Hematopoietic multipotent progenitor cell treated with erythropoietin and hydrocortisone succinate and interleukin-3 and kit ligand, for 6 days (in vitro differentiated cells): Measurements from ENCODE around the gene LMO4.
A peak's percentile ranks its signal among the peaks of the same experiment; 100 is the strongest.

Experiments used
- DNase-seq: peaks from one replicate; pipeline ENCODE4 v3.0.0-alpha.2; 2015

LMO4 gene

DNA sequence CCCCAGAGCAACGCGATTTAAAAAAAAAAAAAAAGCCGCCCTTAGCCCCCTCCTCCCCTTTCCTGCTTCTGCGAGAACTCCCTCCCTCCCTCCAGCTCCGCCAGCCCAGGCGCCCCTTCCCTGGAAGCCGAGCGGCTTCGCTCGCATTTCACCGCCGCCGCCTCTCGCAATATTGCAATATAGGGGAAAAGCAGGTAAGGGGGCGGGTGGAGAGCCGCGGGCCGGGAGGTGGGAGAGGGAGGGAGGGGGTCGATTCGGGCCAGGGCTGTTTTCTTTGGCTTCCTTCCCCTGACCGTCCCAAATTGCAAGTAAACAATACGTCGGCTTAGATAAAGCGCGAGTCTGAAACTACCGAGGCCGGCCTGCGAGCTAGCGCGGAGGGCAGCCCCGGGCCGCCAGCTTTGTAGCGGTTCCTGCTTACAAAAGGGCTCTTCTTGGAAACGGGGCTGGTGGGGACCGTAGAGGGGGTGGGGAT is 408 bp downstream of the LMO4 start:
- DNase-seq: peak; percentile 70

DNA sequence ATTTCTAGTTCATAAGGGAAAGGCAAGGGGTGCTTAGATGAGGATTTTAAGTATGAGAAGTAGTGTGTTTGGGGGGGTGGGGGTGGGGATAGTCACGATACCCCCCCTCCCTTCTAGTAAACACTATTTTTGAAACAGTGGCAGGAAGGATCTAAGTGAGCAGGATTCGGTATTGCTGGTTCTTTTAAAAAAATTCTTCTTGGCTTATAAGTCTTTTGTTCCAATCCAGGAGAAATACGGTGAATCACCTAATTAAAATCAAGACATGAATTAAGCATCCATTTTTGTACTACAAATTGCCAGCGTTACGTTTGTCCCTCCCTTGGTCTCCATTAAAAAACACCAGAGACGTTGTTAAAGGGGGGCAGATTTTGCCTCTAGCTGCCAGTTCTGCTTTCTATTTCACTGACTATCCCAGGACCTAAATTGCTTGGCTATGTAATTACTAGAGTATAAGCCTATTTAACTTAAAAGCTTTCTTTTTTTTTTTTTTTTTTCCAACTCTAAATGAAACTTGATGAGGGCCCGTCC is 911 bp downstream of the LMO4 start:
- peak; percentile 64 for DNase-seq

DNA sequence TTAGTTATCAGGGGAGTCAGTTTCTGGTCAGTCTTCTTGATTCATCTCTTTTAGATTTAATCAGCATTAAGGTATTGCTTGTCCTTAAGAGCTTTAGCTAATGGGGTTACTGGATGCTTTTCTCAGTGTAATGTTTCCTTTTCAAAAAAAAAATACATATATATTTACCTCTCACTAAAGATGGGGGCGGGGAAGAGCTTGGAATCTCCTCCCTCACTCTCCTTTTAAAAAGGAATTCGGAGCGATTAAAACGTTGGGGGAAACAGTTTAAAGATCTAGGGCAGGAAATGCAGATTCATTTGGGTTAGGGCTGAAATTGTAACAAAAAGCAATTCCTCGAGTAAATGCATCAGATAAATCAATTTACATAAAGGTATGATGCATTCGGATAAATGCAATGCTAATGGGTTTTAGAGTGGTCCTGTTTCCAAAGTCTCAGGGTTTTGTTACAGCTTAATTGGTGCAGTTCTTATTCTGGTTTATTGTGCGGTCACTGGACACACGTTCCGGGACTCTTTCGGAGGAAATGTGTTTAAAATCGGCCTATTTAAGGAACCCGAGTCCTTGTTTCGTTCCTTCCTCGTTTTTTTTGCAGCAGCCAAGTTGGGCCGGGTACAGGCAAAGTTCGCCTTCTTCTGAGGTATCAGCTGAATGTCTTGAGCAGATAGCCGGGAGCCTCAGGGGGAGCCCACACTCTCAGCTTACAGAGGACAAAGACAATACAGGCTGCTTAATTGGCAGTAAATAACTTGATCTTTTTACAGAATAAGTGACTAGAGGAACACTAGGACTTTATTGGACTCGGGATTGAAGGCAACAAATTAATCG is 1.6 kb downstream of the LMO4 start:
- peak; percentile 67 for DNase-seq

DNA sequence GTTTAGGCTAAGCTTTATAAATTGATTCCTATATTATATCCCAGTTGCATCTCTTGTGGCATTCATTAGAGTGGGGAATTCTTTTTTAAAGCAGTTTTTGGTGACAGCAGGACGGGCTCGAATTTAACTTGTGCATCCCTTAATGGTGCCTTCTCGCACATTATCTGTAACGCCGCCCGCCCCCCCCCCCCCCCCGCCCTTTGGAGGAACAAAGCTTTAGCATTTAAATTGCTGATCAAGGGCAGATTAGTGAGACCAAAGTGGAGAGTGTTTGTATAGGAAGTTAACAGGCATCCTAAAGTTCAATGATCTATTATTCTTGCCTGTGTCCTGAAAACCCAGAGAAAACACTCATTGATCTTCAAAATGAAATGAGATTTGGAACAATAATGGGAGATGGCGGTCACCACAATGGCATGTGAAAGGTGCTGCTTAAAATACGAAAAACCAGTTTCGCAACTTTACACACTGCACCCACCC is 2.2 kb downstream of the LMO4 start:
- peak; percentile 54 for DNase-seq

DNA sequence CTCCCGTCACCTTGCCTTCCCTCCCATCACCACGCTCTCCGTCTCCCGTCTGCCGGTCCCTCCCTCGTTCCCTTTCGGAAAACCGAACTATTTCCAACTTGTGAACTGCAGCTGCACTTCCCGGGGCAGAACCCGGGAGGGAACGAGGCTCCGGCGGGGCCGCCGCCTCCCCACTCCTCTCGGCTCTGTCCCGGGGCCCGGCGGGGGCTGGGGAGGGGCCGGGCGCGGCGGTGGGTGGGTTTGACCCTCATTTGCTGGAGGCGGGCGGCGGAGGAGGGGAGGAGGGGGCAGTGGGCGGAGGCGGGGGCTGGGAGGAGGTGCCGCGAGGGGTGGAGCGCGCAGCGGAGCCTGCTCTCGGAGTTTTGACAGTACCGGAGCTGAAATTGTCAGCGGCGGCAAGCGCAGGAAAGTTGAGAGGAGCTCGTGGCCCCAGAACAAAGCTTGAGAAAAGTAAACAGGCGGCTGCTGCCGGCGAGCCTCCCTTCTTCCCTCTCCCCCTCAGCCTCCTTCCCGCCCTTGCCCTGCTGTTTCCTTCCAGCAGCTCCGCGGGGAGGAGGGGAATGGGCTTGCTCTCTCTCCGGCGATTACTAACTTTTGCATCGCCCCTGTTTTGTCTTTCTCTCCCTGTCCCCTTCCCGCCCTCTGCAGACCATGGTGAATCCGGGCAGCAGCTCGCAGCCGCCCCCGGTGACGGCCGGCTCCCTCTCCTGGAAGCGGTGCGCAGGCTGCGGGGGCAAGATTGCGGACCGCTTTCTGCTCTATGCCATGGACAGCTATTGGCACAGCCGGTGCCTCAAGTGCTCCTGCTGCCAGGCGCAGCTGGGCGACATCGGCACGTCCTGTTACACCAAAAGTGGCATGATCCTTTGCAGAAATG is 2.9 kb downstream of the LMO4 start:
- peak; percentile 68 for DNase-seq

DNA sequence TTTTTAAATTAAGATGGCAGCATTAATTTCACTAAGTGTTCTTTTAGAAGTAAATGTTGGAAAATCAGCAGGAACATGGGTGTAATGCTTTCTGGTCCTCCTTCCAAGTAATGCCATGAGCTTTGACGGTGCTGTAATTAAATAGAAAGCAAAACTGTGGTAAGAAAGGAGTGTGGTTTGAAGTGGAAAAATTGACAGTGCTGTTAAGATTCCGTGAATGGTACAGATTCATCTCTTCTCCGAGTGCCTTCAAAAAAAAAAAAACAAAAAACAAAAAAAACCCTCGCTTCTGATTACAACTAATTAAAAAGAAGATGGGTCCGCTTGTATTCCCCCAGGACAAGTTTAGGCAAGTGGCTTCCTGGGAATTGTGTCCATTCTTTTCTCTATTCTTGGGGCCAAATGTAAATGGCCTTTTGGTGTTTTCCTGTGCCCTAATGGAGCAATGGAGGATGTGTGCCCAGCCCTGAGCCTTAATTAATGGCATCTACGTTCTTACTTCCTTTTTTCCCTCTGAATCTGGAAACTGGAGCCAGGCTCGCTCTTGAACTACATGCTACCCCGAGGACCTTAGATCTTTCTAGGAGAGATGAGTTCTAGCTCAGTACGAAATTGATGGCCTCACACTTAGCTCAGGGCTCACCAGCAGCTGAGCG is 5.1 kb downstream of the LMO4 start:
- DNase-seq: no peak

DNA sequence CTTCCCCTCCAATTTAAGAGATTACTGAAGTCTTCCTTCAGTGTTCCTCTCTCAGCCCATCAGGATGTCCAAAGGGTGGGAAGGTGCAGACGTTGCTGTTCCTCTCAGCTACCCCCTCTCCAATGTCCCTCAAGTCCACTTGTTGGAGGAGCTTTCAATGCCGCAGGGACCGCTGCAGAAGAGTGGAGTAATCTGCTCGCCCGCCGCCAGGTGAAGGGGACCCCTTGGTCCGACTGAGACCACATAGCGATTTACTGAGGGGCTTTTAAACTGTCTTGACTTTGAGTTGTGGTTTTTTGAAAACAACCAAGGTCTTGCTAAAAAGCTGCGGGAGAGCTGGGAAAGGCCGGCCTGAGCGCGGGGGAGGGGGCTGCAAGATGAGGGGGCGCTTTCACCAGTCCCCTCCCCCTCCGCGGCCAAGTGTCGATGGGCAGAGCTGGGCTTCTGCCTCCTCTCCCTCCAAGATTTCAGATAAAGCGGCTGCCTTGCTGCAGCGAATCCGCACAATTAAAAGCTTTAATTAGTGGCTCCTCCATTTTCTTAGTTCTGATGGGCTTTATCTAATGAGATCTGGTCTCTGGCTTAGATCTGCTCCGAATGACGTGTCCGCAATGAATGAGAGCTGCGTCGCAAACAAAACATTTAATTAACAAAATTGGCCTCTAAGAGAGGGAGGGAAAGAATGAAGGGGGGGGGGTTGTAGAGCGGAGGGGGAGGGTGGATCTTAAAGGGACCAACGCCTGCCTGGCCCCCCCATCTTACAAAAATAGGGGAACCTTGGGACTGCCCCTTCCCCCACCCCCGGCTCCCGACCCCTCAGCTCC is 5.9 kb downstream of the LMO4 start:
- DNase-seq: peak; percentile 59

DNA sequence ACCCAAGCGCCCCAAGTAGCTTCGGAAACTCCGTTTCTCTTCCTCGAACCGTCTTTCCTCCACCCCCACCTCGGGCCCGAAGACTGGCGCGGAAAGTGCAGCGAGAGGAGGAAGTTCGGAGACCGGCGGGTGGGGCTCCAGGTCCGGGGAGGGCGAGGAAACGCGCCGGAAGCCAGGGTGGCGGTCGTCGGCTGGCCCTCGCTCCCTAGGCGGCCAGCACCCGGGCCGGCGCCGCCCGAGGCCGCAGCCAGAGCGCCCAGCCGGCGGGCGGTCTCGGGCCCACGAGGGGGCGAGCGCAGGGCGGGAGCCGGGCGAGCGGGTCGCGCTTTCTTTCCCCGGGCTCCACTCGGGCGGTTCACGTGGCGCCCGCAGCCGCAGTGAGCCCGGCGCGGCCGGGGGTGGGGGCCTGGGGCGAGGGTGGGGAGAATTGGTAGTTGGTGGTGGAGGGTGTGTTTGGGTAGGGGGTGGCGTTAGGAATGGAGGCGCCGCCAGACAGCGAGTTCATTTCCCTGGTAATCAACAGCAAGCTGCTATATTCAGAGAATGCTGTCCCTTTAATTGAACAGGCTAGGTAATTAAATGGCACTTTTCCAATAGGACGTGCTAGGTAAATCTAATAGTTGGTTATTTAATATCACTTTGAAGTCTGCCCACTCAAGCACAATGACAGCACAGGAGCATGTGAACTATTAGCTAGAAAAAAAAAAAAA is 6.7 kb downstream of the LMO4 start:
- peak; percentile 81 for DNase-seq

DNA sequence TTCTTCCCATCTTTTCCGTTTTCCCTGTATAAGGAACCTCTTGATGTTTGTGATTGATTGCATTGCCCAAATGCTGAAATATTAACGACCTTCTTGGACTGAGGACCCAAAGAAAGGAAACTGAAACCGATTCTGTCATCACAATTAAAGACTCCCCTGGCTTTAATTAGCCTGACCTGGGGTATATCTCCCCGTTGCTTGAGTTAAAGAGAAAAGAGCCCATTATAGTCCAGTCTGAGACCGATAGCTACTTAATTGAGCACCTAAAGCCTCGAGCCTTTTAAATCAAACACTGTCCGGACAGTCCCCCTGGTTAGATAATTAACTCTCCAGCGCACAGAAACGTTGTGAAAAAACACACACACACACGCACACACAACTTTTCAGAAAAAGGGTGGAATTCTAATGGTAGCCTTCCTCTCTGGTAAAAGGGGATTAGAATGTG is 8.0 kb downstream of the LMO4 start:
- DNase-seq: no peak

DNA sequence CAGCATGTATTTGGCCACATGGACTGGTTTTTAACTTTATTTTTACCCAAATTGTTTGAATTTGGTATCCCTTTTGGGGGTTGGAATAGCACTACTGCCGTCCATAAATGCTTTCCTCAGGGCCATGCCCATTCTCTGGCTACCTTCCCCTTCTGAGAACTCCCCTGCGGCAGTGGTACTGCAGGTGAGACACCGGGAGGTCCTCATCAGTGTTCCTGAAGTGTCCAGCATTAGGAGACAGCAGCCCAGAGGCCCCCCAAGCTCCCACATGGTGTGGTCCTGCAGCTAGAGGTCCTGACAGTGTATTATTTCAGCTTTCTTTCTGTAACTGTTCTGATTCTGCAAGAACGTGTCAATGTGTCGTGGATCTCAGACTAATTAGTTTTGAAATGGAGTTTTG is 8.9 kb downstream of the LMO4 start:
- DNase-seq: no peak

DNA sequence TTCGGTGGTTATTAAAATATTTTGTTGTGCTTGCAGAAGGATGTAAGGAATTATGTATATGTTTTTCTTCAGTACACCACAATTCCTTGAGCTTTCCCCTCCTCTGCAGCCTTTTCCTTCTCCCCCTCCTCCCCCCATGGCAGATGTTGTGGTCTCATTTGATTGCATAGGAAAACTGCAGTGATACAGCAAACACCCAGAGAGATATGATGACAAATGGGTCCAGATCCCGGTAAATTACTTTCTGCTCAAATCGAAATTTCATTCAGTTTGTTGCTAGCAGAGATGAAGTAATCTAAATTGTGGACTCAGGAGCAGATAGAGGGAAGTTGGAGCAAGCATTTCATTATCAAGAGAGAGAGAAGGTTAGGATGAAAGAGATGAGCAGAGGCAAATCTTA is 9.9 kb downstream of the LMO4 start:
- DNase-seq: no peak

DNA sequence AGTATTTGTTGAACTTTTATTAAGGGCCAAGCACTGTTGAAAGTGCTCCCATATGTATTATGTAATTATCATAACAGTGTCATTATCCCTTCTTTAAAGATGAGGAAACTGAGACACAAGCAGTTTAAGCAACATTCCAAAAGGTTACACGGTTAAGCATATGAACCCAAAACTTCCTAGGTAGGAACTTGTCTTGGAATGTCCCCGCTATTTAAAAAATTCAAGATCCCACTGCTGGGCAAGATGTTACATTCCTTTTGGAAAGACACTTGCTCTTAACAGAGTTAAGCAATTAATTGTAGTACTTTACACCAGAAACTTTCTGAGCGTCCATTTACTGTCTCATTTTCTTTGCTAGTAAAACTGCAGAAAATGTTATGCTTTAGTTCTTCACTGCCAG is 15.6 kb downstream of the LMO4 start:
- DNase-seq: no peak

DNA sequence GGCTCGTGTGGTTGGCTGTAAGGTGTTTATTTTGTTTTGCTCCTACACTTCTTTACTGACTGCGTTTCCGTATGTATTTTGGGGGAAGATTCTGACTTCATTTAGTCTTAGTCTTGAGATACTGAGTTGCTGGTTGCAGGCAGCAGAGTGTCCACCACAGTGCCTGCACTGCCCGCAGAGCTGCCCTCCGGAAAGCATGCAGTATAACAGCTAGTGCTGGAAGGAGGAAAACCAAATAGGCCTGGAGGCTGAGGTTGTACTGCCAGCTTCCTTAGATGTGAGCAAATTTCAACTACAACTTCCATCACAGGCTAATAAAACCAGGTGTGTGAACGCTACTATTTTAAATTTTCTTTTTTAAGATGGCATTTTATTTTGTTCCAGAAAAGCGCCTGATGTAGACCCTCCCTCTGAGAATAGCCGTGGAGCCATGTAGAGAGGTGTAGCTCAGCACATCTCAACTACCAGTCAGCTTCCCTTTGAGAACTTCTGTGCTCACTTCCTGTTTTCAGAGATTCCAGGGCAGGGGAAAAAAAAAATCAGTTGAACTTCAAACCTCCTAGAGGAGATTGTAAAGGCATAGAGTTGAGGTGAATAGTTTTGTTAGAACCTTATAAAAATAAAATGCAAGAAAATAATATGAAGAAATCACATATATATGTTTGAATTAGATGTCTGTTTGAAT is 17.6 kb downstream of the LMO4 start:
- DNase-seq: no peak

DNA sequence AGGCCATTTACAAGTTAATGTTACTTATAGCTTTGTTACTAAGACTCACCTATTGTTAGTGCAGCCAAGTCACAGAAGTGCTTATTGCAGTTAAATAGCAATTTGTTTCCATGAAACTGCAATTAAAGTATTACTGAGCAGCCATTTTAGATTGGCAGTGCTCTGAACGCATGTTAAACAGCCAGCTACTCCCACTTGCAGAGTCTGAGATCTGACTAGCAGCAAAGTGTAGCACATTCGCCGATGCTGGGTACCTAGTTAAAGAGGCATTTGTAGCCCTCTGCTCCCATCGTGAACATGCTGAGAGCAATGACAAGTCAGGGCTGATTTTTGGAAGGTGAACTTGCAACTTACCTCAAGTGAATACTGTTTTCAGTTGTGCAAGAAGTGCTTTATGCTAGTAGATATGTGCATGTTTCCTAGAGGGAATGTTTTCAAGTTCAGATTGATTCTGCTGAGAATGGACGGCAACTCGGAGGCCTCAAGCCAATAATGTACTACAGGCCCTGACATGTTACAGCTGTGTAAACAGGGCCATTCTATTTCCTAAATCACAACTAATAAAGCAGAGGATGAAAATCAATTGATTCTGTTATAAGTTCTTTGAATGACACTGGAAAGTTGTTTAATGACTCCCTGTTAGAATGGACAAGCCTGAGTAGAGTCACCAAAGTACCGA is 19.8 kb downstream of the LMO4 start:
- DNase-seq: no peak

DNA sequence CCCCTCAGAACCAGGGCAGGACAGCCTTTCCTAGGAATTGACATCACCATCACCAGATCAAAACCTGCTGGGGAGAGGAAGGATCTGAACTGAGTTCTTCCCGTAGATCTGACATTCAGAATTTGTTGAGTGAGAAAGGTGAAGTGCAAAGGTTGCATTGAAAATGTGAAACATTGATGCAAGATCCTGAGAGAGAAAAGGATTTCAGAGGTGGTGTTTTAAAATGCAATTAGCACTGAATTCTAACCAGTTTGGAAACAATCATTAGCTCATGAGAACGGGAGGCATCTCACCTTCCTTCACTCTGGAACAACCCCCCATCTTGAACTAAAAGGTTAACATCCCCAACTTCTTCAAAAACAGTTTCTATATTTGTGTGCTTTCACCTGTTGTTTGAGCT is 20.4 kb downstream of the LMO4 start:
- DNase-seq: no peak

DNA sequence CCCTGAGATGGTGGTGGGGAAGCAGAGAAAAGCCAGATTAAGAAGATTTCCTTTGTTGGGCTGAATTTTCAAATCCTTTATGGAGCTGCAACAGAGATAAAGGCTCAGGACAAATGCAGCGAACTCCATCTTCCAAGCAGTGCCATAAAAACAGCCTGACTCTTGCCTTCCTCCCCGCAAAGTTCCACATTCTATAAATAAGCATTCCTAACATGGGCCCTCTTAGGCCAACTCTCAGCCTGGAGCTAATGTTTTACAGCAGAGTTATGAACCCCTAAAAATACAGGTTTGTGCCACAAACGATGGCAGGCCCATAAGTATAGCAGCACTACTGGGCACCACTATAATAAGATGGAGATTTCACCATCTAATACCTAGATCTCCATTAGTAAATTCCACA is 27.2 kb downstream of the LMO4 start:
- DNase-seq: no peak

DNA sequence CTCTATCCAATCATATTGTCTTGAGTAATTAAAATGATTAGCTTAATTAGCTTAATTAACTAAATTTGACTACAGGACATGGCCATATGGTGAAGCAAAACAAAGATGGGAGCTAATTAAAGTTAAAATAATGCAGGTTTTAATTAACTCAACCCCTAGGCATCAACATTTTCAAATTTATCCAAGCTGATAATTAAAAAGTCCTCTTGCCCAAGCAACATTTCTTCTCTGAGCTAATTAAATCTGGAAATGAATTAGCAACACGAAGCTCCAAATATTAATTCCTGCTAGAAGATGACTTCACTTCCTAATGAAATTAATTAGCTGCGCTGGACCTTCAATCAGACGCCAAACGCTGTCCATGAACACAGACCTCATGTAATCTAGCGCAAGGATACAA is 27.9 kb downstream of the LMO4 start:
- DNase-seq: no peak

DNA sequence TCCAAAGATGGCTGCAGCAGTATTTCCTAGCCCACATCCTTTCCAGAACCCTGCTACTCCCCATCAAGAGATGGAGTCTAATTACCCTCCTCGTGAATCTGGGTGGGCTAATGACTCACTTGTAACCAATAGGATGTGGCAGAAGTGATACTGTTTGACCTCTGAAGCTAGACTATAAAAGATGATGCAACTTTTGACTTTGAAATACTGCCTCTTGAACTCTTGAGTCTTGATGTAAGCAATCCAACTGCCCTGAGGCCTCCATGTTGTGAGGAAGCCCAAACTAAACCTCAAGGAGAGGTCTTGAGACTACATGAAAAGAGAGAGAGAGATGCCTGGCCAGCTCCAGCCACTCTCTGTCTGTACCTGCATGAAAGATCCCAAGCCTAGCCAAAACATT is 29.5 kb downstream of the LMO4 start:
- no peak for DNase-seq

DNA sequence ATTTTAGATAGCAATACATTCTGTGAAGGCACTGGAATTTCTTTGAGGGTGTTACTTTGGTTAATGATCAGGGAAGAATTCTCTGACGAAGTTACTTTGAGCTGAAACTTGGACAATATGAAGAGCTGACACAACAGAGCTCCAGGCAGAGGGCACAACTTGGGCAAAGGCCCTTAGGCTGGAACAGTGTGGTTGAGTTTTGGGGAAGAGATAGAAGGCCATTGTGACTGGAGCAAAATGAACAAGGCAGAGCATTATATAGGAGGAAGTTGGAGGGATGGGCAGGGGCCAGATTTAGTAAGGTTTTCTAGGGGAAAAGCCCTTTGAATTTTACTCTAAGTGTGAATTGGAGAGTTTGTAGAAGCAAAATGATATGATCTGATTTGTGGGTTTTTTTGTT is 30.9 kb downstream of the LMO4 start:
- DNase-seq: no peak
